Thymus (tissue), 11 donors: ENCODE measurements around the gene ORC6. TPM values are rescaled to one million over a fixed set of nuclear protein-coding genes. Genes with fewer than 3 reads are reported as not detected.

Source experiments
- DNase-seq, 9 donors: peaks; one replicate each; pipeline ENCODE4 v3.0.0-alpha.2; 2013; ENCODE audit warnings: low spot score in 9 of 9, low read depth in 6 of 9, missing footprints in 1 of 9
- H3K27ac ChIP-seq, 2 donors: one replicate each; pipeline ENCODE4 v1.5.1; 2013; ENCODE audit warnings: control low read depth in 1 of 2, low read depth in 1 of 2, low read length in 1 of 2, mild to moderate bottlenecking in 1 of 2, moderate library complexity in 1 of 2
- H3K27me3 ChIP-seq, 2 donors: one replicate each; pipeline ENCODE4 v1.5.1; 2013; ENCODE audit warnings: low read length in 1 of 2; ENCODE audit not compliant: control insufficient read depth in 2 of 2, insufficient read depth in 1 of 2
- H3K36me3 ChIP-seq, 2 donors: one replicate each; pipeline ENCODE4 v1.5.1; 2013; ENCODE audit warnings: low read length in 1 of 2, mild to moderate bottlenecking in 1 of 2, moderate library complexity in 1 of 2; ENCODE audit not compliant: control insufficient read depth in 2 of 2, insufficient read depth in 2 of 2
- H3K4me1 ChIP-seq, 2 donors: one replicate each; pipeline ENCODE4 v1.5.1; 2013; ENCODE audit warnings: low read length in 2 of 2; ENCODE audit not compliant: control insufficient read depth in 2 of 2, insufficient read depth in 2 of 2
- H3K4me3 ChIP-seq, 2 donors: one replicate each; pipeline ENCODE4 v1.5.1; 2013; ENCODE audit warnings: low read length in 2 of 2, control low read depth in 1 of 2, mild to moderate bottlenecking in 1 of 2
- H3K9me3 ChIP-seq, 2 donors: one replicate each; pipeline ENCODE4 v1.5.1; 2013; ENCODE audit warnings: low read length in 1 of 2, mild to moderate bottlenecking in 1 of 2; ENCODE audit not compliant: control insufficient read depth in 2 of 2, insufficient read depth in 1 of 2
- WGBS: extraction: QIAGEN DNeasy Blood & Tissue Kit; methylation state at CpG from one replicate; pipeline ENCODE4 v1.1.7; 2013; 5-methylcytosine and 5-hydroxymethylcytosine counted together
- polyA plus RNA-seq: library from polyadenylated mRNA; stranded (reverse); fragments of 200-250 nt; gene quantifications from one replicate; pipeline ENCODE4 v1.2.3, GENCODE V29; 2013
- total RNA-seq: library from RNA; stranded (reverse); fragments of 120-200 nt; gene quantifications from one replicate; pipeline ENCODE4 v1.2.4, GENCODE V29; 2013
- donor health status: healthy.

Gene ORC6
- total and polyA plus RNA-seq, 2 donors, result 4.5 to 12.6 TPM

GRCh38 chr16:46721885-46722284 lies 32.4 kb downstream of the ORC6 start:
- Histone ChIP-seq H3K4me1 (no peaks in the 10 kb centered on the region), H3K27me3 (no peaks in the 10 kb centered on the region), H3K4me3 (no peak overlapping the region), H3K27ac (no peak overlapping the region), H3K36me3 (no peaks in the 10 kb centered on the region), H3K9me3 (no peaks in the 10 kb centered on the region)
- DNase-seq, result no peak
- 94% methylated on average over 4 of the region's 4 CpGs for WGBS

DNA sequence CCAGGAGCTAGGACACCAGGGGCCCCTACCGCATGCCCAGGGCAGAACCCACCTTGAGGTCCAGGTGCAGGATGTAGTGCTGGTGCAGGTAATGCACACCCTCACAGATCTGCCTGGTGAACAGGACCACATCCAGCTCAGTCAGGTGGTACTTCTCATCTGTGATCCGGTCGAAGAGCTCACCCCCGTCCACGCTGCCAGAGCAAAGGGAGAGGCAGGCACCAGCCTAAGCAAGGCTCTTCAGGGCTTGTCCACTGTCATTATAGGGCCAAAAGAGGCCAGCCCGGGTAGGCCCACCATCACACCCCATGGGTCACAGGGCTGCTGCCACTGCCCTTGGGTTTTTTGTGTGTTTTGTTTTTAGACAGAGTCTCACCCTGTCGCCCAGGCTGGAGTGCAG lies 37.7 kb downstream of the ORC6 start:
- Histone ChIP-seq H3K36me3 (no peaks in the 10 kb centered on the region), H3K27ac (no peak overlapping the region), H3K9me3 (no peaks in the 10 kb centered on the region), H3K4me3 (no peak overlapping the region), H3K4me1 (no peaks in the 10 kb centered on the region), H3K27me3 (no peaks in the 10 kb centered on the region)
- WGBS, result 98% methylated on average over 7 of the region's 7 CpGs
- no peak for DNase-seq

- H3K36me3 ChIP-seq, result no peaks in the 10 kb centered on the region
- H3K4me1 ChIP-seq, result no peaks in the 10 kb centered on the region
- H3K27me3 ChIP-seq, result no peaks in the 10 kb centered on the region
- no peaks in the 10 kb centered on the region for H3K9me3 ChIP-seq
- H3K27ac ChIP-seq, result no peak overlapping the region
- WGBS, result 98% methylated on average over 9 of the region's 9 CpGs
- DNase-seq, result no peak
- no peak overlapping the region for H3K4me3 ChIP-seq
Observed at GRCh38 chr16:46727630-46728029, 38.2 kb downstream of the ORC6 start.

DNA sequence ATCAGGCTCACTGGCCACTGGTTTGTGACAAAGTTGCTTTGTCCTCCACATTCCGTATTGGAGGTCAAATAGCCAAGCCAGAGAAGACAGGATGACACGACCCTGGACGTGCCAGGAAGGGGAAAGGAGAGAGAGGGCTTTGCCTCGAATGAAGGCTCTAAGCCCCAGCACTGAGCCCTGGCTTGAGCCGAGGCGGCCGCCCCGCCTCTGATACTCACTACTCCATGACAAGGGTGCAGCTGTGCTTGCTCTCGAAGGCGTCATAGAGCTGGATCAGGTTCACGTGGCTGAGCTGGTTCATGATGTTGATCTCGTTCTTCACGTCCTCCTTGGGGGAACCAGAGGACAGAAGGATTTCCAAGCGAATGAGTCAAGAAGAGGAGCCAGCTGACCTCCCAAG lies 39.3 kb downstream of the ORC6 start:
- no peak for DNase-seq
- H3K4me3 ChIP-seq, result no peak overlapping the region
- WGBS, result 93% methylated on average over 14 of the region's 14 CpGs
- H3K4me1 ChIP-seq, result no peaks in the 10 kb centered on the region
- no peaks in the 10 kb centered on the region for H3K9me3 ChIP-seq
- H3K27me3 ChIP-seq, result no peaks in the 10 kb centered on the region
- no peak overlapping the region for H3K27ac ChIP-seq
- no peaks in the 10 kb centered on the region for H3K36me3 ChIP-seq

DNA sequence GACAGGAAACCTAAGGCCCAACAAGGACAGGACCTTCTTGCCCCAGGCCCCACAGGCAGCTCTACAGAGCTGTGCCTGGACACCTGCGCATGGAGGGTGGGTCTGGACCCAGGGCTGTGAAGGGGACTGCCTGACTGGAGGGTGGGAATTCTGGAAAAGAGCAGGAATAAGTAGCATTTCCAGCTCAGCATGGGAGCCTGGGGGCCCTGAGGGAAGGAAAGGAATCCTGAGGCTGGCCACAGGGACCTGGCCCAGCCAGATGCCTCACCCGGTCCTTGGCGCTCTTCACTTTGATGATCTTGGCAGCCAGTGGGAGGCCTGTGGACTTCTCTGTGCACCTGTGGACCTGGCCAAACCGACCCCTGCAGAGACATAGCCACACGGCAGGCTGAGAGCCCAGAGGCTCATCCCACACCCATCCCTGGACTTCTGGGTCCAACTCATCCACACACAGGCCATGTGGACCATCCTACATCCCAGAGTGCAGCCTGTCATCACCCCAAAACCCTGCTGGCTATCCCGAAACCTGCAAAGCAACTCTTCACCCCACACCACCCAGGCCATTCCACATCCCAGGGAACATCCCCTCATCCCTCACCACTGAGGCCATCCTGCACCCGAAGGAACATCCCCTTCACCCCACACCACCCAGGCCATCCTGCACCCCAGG lies 40.0 kb downstream of the ORC6 start:
- no peaks in the 10 kb centered on the region for H3K4me1 ChIP-seq
- H3K36me3 ChIP-seq, result no peaks in the 10 kb centered on the region
- no peak for DNase-seq
- no peaks in the 10 kb centered on the region for H3K9me3 ChIP-seq
- WGBS, result 96% methylated on average over 7 of the region's 7 CpGs
- no peaks in the 10 kb centered on the region for H3K27me3 ChIP-seq
- H3K27ac ChIP-seq, result no peak overlapping the region
- no peak overlapping the region for H3K4me3 ChIP-seq

DNA sequence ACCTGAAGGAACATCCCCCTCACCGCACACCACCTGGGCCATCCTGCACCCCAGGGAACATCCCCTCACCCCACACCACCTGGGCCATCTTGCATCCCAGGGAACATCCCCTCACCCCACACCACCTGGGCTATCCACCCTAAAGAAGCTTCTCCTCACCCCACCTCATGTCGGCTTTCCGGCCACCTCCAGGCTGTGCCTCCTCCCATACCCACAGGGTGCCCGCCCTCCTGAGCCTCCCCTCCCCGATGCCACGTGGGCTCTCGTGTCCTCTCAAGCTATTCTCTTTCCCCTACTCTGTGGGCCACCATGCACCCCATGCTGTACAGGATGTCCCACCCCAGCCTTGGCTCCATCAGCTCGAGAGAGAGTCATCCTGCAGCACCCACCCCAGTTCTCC lies 40.7 kb downstream of the ORC6 start:
- H3K9me3 ChIP-seq, result no peaks in the 10 kb centered on the region
- no peaks in the 10 kb centered on the region for H3K4me1 ChIP-seq
- 95% methylated on average over 8 of the region's 8 CpGs for WGBS
- no peaks in the 10 kb centered on the region for H3K36me3 ChIP-seq
- DNase-seq, result no peak
- no peak overlapping the region for H3K27ac ChIP-seq
- H3K4me3 ChIP-seq, result no peak overlapping the region
- H3K27me3 ChIP-seq, result no peaks in the 10 kb centered on the region

GRCh38 chr16:46730801-46731690 lies 41.6 kb downstream of the ORC6 start:
- 90% methylated on average over 17 of the region's 17 CpGs for WGBS
- Histone ChIP-seq H3K9me3 (no peaks in the 10 kb centered on the region), H3K4me1 (no peaks in the 10 kb centered on the region), H3K27ac (no peak overlapping the region), H3K36me3 (no peaks in the 10 kb centered on the region), H3K4me3 (no peak overlapping the region), H3K27me3 (no peaks in the 10 kb centered on the region)
- no peak for DNase-seq

- no peak overlapping the region for H3K4me3 ChIP-seq
- no peaks in the 10 kb centered on the region for H3K4me1 ChIP-seq
- no peak overlapping the region for H3K27ac ChIP-seq
- DNase-seq, result no peak
- WGBS, result 95% methylated on average over 23 of the region's 23 CpGs
- H3K27me3 ChIP-seq, result no peaks in the 10 kb centered on the region
- H3K36me3 ChIP-seq, result no peaks in the 10 kb centered on the region
- no peaks in the 10 kb centered on the region for H3K9me3 ChIP-seq
Observed at GRCh38 chr16:46731691-46732555, 42.5 kb downstream of the ORC6 start.

DNA sequence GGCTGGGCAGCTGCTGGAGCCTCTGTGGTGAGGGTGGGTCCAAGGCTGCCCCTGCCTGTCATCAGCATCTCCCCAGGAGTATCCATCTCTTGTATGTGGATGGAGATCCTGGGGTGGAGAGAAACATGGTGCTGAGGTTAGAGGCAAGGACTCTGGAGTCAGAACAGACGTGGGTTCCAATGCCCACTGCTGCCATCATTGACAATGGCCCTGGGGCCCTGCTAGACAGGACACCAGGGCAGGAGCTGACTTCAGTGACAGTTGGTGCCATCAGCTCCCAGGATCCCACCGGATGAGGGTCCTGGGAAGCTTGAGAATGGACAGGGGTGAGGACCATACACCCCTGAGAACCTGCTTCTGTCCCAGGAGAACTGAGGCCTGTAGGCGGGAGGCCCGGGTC lies 43.1 kb downstream of the ORC6 start:
- H3K4me1 ChIP-seq, result no peaks in the 10 kb centered on the region
- no peaks in the 10 kb centered on the region for H3K36me3 ChIP-seq
- no peak overlapping the region for H3K4me3 ChIP-seq
- DNase-seq, result no peak
- H3K9me3 ChIP-seq, result no peaks in the 10 kb centered on the region
- 94% methylated on average over 4 of the region's 4 CpGs for WGBS
- H3K27me3 ChIP-seq, result no peaks in the 10 kb centered on the region
- no peak overlapping the region for H3K27ac ChIP-seq
